GM23338 (cell line): ENCODE data around the gene CCNF. TPM values are rescaled to one million over a fixed set of nuclear protein-coding genes. Genes with fewer than 3 reads are reported as not detected.

Experiments used
- ATAC-seq: fragments of 200-7000 bp; cut with Tn5 transposase; 3 replicates; pipeline ENCODE4 v1.9.1; 2020
- DNase-seq: peaks from one replicate; pipeline ENCODE4 v3.0.0-alpha.2; 2015; ENCODE audit warnings: low spot score
- H2AFZ ChIP-seq: fragments of 200-600 bp; sonication (generic); 2 replicates; pipeline ENCODE4 v1.8.0; 2016; ENCODE audit warnings: antibody characterized with exemption, mild to moderate bottlenecking, moderate library complexity
- H3F3A ChIP-seq: fragments of 200-600 bp; sonication (generic); replicated peaks from 2 replicates; pipeline ENCODE4 v1.8.0; 2017; ENCODE audit warnings: antibody characterized with exemption, mixed run types, low read depth
- H3K27ac ChIP-seq: fragments of 200-600 bp; sonication (generic); 2 replicates; pipeline ENCODE4 v1.6.1; 2016; ENCODE audit warnings: low read depth
- H3K27me3 ChIP-seq: fragments of 200-600 bp; sonication (generic); 2 replicates; pipeline ENCODE4 v1.8.0; 2016; ENCODE audit warnings: mild to moderate bottlenecking, mixed run types, moderate library complexity; ENCODE audit not compliant: insufficient read depth
- H3K36me3 ChIP-seq: fragments of 200-600 bp; sonication (generic); 2 replicates; pipeline ENCODE4 v1.8.0; 2016; ENCODE audit warnings: mild to moderate bottlenecking; ENCODE audit not compliant: insufficient read depth
- H3K4me1 ChIP-seq: fragments of 200-600 bp; sonication (generic); 2 replicates; pipeline ENCODE4 v1.8.0; 2016; ENCODE audit warnings: mild to moderate bottlenecking, moderate library complexity; ENCODE audit not compliant: insufficient read depth
- H3K4me2 ChIP-seq: fragments of 200-600 bp; sonication (generic); 2 replicates; pipeline ENCODE4 v1.7.1; 2017; ENCODE audit warnings: mixed run types
- H3K4me3 ChIP-seq: fragments of 200-600 bp; sonication (generic); 2 replicates; pipeline ENCODE4 v1.6.1; 2016; ENCODE audit warnings: mixed run types
- H3K79me2 ChIP-seq: fragments of 200-600 bp; sonication (generic); replicated peaks from 2 replicates; pipeline ENCODE4 v1.8.0; 2017; ENCODE audit warnings: mild to moderate bottlenecking; ENCODE audit not compliant: insufficient read depth
- H3K9me2 ChIP-seq: fragments of 200-600 bp; sonication (generic); 2 replicates; pipeline ENCODE4 v1.8.0; 2017; ENCODE audit not compliant: insufficient read depth
- H4K20me1 ChIP-seq: fragments of 200-600 bp; sonication (generic); replicated peaks from 2 replicates; pipeline ENCODE4 v1.8.0; 2017; ENCODE audit warnings: mild to moderate bottlenecking; ENCODE audit not compliant: insufficient read depth
- H3K27ac Mint-ChIP-seq: 2 replicates; pipeline ENCODE4 v1.8.0; 2020; ENCODE audit warnings: inconsistent platforms, mild to moderate bottlenecking, moderate library complexity, mixed read lengths
- H3K27me3 Mint-ChIP-seq: 3 replicates; pipeline ENCODE4 v1.8.0; 2022; ENCODE audit warnings: low read depth, mild to moderate bottlenecking, moderate library complexity, mixed read lengths, inconsistent platforms; ENCODE audit not compliant: insufficient read depth, poor library complexity
- H3K36me3 Mint-ChIP-seq: 3 replicates; pipeline ENCODE4 v1.8.0; 2021; ENCODE audit warnings: low read depth, mild to moderate bottlenecking, inconsistent platforms, moderate library complexity, mixed read lengths
- H3K4me1 Mint-ChIP-seq: 3 replicates; pipeline ENCODE4 v1.8.0; 2020; ENCODE audit warnings: mild to moderate bottlenecking, inconsistent platforms, mixed read lengths
- H3K4me3 Mint-ChIP-seq: 3 replicates; pipeline ENCODE4 v1.8.0; 2021; ENCODE audit warnings: moderate library complexity, mild to moderate bottlenecking, inconsistent platforms, mixed read lengths
- H3K9me3 Mint-ChIP-seq: 3 replicates; pipeline ENCODE4 v1.8.0; 2020; ENCODE audit warnings: moderate library complexity, mild to moderate bottlenecking, inconsistent platforms, mixed read lengths
- CREB1 ChIP-seq: fragments of 250-450 bp; sonication (Bioruptor Pico); IDR thresholded peaks from 2 replicates; pipeline ENCODE4 v1.5.0; 2020; ENCODE audit warnings: low read depth, mild to moderate bottlenecking, moderate library complexity
- EZH2 ChIP-seq: fragments of 200-600 bp; sonication (generic); IDR thresholded peaks from one replicate; pipeline ENCODE4 v1.8.0; 2017; ENCODE audit warnings: antibody characterized with exemption, mild to moderate bottlenecking, low read depth; ENCODE audit not compliant: unreplicated experiment
- EZH2phosphoT487 ChIP-seq: fragments of 200-600 bp; sonication (generic); IDR thresholded peaks from one replicate; pipeline ENCODE4 v1.8.1; 2018; ENCODE audit warnings: antibody characterized with exemption; ENCODE audit not compliant: unreplicated experiment
- JUNB ChIP-seq: IDR thresholded peaks from one replicate; pipeline ENCODE4 v1.6.1; 2016; ENCODE audit warnings: antibody characterized with exemption; ENCODE audit not compliant: unreplicated experiment
- NANOG ChIP-seq: IDR thresholded peaks from 2 replicates; pipeline ENCODE4 v1.6.1; 2016; ENCODE audit warnings: antibody characterized with exemption, borderline replicate concordance
- POLR2AphosphoS5 ChIP-seq: IDR thresholded peaks from 2 replicates; pipeline ENCODE4 v1.6.1; 2016; ENCODE audit warnings: antibody characterized with exemption, low read depth
- STAT1 ChIP-seq: IDR thresholded peaks from one replicate; pipeline ENCODE4 v1.6.1; 2016; ENCODE audit warnings: antibody characterized with exemption; ENCODE audit not compliant: unreplicated experiment
- ZNF114 ChIP-seq: fragments of 250-450 bp; sonication (Bioruptor Pico); IDR thresholded peaks from 2 replicates; pipeline ENCODE4 v1.5.0; 2020; ENCODE audit warnings: mild to moderate bottlenecking, moderate library complexity
- ZNF331 ChIP-seq: fragments of 250-450 bp; sonication (Bioruptor Pico); IDR thresholded peaks from 2 replicates; pipeline ENCODE4 v1.5.0; 2020; ENCODE audit warnings: low read depth, mild to moderate bottlenecking, moderate library complexity
- polyA plus RNA-seq: library from polyadenylated mRNA; unstranded; fragments of >200 nt; fragmentation: Nextera tagmentation; extraction: Ambion mirVana; gene quantifications from 2 replicates; pipeline ENCODE4 v1.2.1, GENCODE V29; 2016
- total RNA-seq: library from RNA; depleted of rRNA; stranded (reverse); fragments of >200 nt; shearing (Covaris generic); gene quantifications from 2 replicates; pipeline ENCODE4 v1.2.3, GENCODE V29; 2014
- TF ChIP-seq, protein P1 (sequence below), 2 experiments: fragments of 200-600 bp in 1 of 2; sonication (generic) in 1 of 2; conservative IDR thresholded peaks; 2 replicates each; pipeline versions ENCODE4 v1.5.1 to v1.6.1; 2016 to 2017; ENCODE audit warnings: antibody characterized with exemption in 2 of 2, low read depth in 2 of 2, mild to moderate bottlenecking in 2 of 2, moderate library complexity in 1 of 2
- TF ChIP-seq, protein P2 (sequence below): fragments of 250-450 bp; sonication (Bioruptor Pico); IDR thresholded peaks from 2 replicates; pipeline ENCODE4 v1.5.0; 2020; ENCODE audit warnings: mild to moderate bottlenecking, moderate library complexity
- TF ChIP-seq, protein P3 (sequence below): IDR thresholded peaks from one replicate; pipeline ENCODE4 v1.6.1; 2018; ENCODE audit warnings: antibody characterized with exemption; ENCODE audit not compliant: unreplicated experiment
- TF ChIP-seq, protein P4 (sequence below): IDR thresholded peaks from 2 replicates; pipeline ENCODE4 v1.6.1; 2016; ENCODE audit warnings: antibody characterized with exemption

CCNF gene
- total and polyA plus RNA-seq, 2 experiments from 2014 or later = 21.2 to 54.2 TPM

DNA sequence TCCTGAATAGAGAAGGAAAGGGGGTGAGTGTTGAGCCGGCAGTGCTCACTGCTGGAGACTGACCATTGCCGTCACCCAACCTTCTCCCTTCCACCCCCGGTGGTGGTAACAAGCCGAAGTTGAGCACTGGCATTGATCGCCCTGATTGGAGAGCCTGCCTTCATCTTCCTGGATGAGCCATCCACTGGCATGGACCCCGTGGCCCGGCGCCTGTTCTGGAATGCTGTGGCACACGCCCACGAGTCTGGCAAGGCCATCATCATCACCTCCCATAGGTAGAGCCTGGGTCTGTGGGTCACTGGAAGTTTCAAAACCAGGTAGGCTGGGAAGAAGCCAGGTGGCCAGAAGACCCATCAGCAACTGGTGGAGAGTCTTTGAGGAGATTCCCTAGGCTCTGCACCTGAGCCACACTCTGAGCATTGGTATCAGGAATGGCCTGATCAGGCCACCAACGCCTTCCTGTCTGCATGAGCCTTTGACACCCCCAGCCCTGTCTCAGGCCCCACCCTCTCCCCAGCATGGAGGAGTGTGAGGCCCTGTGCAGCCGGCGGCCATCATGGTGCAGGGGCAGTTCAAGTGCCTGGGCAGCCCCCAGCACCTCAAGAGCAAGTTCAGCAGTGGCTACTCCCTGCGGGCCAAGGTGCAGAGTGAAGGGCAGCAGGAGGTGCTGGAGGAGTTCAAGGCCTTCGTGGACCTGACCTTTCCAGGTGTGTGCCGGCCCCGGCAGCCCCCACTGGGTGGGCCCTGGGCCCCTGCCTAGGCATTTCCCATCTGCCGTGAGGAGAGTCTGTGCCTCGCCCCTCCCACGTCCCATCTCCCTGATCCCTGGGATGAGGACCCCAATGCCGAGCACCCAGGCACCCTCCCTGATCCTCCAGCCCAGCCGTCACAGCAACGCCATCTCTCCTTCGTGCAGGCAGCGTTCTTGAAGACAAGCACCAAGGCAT is 4.9 kb upstream of the CCNF start:
- TF ChIP-seq JUNB = no peak
- TF ChIP-seq, protein P1, sequence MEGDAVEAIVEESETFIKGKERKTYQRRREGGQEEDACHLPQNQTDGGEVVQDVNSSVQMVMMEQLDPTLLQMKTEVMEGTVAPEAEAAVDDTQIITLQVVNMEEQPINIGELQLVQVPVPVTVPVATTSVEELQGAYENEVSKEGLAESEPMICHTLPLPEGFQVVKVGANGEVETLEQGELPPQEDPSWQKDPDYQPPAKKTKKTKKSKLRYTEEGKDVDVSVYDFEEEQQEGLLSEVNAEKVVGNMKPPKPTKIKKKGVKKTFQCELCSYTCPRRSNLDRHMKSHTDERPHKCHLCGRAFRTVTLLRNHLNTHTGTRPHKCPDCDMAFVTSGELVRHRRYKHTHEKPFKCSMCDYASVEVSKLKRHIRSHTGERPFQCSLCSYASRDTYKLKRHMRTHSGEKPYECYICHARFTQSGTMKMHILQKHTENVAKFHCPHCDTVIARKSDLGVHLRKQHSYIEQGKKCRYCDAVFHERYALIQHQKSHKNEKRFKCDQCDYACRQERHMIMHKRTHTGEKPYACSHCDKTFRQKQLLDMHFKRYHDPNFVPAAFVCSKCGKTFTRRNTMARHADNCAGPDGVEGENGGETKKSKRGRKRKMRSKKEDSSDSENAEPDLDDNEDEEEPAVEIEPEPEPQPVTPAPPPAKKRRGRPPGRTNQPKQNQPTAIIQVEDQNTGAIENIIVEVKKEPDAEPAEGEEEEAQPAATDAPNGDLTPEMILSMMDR (conservative IDR thresholded peaks at IDR 0.05; ENCODE audit: low read depth in 2 of 2) = no peak
- TF ChIP-seq STAT1 = no peak
- TF ChIP-seq ZNF331 (CRISPR knock-in tag) = no peak
- TF ChIP-seq, protein P2, sequence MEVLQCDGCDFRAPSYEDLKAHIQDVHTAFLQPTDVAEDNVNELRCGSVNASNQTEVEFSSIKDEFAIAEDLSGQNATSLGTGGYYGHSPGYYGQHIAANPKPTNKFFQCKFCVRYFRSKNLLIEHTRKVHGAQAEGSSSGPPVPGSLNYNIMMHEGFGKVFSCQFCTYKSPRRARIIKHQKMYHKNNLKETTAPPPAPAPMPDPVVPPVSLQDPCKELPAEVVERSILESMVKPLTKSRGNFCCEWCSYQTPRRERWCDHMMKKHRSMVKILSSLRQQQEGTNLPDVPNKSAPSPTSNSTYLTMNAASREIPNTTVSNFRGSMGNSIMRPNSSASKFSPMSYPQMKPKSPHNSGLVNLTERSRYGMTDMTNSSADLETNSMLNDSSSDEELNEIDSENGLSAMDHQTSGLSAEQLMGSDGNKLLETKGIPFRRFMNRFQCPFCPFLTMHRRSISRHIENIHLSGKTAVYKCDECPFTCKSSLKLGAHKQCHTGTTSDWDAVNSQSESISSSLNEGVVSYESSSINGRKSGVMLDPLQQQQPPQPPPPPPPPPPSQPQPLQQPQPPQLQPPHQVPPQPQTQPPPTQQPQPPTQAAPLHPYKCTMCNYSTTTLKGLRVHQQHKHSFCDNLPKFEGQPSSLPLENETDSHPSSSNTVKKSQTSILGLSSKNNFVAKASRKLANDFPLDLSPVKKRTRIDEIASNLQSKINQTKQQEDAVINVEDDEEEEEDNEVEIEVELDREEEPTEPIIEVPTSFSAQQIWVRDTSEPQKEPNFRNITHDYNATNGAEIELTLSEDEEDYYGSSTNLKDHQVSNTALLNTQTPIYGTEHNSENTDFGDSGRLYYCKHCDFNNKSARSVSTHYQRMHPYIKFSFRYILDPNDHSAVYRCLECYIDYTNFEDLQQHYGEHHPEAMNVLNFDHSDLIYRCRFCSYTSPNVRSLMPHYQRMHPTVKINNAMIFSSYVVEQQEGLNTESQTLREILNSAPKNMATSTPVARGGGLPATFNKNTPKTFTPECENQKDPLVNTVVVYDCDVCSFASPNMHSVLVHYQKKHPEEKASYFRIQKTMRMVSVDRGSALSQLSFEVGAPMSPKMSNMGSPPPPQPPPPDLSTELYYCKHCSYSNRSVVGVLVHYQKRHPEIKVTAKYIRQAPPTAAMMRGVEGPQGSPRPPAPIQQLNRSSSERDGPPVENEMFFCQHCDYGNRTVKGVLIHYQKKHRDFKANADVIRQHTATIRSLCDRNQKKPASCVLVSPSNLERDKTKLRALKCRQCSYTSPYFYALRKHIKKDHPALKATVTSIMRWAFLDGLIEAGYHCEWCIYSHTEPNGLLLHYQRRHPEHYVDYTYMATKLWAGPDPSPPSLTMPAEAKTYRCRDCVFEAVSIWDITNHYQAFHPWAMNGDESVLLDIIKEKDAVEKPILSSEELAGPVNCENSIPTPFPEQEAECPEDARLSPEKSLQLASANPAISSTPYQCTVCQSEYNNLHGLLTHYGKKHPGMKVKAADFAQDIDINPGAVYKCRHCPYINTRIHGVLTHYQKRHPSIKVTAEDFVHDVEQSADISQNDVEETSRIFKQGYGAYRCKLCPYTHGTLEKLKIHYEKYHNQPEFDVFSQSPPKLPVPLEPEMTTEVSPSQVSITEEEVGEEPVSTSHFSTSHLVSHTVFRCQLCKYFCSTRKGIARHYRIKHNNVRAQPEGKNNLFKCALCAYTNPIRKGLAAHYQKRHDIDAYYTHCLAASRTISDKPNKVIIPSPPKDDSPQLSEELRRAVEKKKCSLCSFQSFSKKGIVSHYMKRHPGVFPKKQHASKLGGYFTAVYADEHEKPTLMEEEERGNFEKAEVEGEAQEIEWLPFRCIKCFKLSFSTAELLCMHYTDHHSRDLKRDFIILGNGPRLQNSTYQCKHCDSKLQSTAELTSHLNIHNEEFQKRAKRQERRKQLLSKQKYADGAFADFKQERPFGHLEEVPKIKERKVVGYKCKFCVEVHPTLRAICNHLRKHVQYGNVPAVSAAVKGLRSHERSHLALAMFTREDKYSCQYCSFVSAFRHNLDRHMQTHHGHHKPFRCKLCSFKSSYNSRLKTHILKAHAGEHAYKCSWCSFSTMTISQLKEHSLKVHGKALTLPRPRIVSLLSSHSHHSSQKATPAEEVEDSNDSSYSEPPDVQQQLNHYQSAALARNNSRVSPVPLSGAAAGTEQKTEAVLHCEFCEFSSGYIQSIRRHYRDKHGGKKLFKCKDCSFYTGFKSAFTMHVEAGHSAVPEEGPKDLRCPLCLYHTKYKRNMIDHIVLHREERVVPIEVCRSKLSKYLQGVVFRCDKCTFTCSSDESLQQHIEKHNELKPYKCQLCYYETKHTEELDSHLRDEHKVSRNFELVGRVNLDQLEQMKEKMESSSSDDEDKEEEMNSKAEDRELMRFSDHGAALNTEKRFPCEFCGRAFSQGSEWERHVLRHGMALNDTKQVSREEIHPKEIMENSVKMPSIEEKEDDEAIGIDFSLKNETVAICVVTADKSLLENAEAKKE (CRISPR knock-in tag) = no peak
- TF ChIP-seq, protein P3, sequence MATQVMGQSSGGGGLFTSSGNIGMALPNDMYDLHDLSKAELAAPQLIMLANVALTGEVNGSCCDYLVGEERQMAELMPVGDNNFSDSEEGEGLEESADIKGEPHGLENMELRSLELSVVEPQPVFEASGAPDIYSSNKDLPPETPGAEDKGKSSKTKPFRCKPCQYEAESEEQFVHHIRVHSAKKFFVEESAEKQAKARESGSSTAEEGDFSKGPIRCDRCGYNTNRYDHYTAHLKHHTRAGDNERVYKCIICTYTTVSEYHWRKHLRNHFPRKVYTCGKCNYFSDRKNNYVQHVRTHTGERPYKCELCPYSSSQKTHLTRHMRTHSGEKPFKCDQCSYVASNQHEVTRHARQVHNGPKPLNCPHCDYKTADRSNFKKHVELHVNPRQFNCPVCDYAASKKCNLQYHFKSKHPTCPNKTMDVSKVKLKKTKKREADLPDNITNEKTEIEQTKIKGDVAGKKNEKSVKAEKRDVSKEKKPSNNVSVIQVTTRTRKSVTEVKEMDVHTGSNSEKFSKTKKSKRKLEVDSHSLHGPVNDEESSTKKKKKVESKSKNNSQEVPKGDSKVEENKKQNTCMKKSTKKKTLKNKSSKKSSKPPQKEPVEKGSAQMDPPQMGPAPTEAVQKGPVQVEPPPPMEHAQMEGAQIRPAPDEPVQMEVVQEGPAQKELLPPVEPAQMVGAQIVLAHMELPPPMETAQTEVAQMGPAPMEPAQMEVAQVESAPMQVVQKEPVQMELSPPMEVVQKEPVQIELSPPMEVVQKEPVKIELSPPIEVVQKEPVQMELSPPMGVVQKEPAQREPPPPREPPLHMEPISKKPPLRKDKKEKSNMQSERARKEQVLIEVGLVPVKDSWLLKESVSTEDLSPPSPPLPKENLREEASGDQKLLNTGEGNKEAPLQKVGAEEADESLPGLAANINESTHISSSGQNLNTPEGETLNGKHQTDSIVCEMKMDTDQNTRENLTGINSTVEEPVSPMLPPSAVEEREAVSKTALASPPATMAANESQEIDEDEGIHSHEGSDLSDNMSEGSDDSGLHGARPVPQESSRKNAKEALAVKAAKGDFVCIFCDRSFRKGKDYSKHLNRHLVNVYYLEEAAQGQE = no peak
- no peak for TF ChIP-seq EZH2phosphoT487
- TF ChIP-seq, protein P4, sequence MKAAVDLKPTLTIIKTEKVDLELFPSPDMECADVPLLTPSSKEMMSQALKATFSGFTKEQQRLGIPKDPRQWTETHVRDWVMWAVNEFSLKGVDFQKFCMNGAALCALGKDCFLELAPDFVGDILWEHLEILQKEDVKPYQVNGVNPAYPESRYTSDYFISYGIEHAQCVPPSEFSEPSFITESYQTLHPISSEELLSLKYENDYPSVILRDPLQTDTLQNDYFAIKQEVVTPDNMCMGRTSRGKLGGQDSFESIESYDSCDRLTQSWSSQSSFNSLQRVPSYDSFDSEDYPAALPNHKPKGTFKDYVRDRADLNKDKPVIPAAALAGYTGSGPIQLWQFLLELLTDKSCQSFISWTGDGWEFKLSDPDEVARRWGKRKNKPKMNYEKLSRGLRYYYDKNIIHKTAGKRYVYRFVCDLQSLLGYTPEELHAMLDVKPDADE = no peak
- no peak for TF ChIP-seq NANOG
- no peak for TF ChIP-seq EZH2
- no peak for TF ChIP-seq POLR2AphosphoS5
- TF ChIP-seq ZNF114 (CRISPR knock-in tag) = no peak
- no peak for TF ChIP-seq CREB1 (CRISPR knock-in tag)
- no peak for ATAC-seq
- Mint-ChIP-seq H3K27ac (no peak overlapping the region), H3K27me3 (peaks cover 15% of the 10 kb centered on the region), H3K9me3 (no peaks in the 10 kb centered on the region; the same call in 2 of the 3 replicates), H3K4me3 (no peak overlapping the region), H3K36me3 (peaks cover 2% of the 10 kb centered on the region; the same call in 1 of the 3 replicates), H3K4me1 (peaks cover 9% of the 10 kb centered on the region)
- Histone ChIP-seq H3K36me3 (no peaks in the 10 kb centered on the region), H4K20me1 (no peaks in the 10 kb centered on the region), H3K9me2 (no peaks in the 10 kb centered on the region), H3F3A (0 out of 2 replicates have a peak, but pooled peaks cover 5% of the 10 kb centered on the region), H2AFZ (no peak overlapping the region), H3K4me3 (no peak overlapping the region), H3K27ac (no peak overlapping the region), H3K27me3 (no peaks in the 10 kb centered on the region), H3K79me2 (no peaks in the 10 kb centered on the region), H3K4me2 (no peak overlapping the region), H3K4me1 (no peaks in the 10 kb centered on the region)
- DNase-seq = no peak
